GM18907 (cell line): ENCODE results near the gene ZNF117.
"Not testable (repeated sequence)": the region's sequence is repeated elsewhere in the genome, so short reads cannot be mapped to it uniquely, and the experiment has no call there.

ENCODE experiments used
- ATAC-seq: cut with Tn5 transposase; IDR thresholded peaks from one replicate; pipeline ENCODE4 v1.9.1; 2021; ENCODE audit warnings: mild to moderate bottlenecking, moderate library complexity; ENCODE audit not compliant: unreplicated experiment

The ZNF117 gene

GRCh38 chr7:64990936-64991335 is at the start of gene ZNF117:
ZNF117 (minus strand) TSS chr7:64991036.
- ATAC-seq: no peak

GRCh38 chr7:65038767-65039166 is 47.9 kb upstream of the ZNF117 start:
- ATAC-seq: peak; percentile 11

GRCh38 chr7:65037740-65038688 is 47.2 kb upstream of the ZNF117 start:
- ATAC-seq: peak; percentile 93

GRCh38 chr7:65036526-65036925 is 45.7 kb upstream of the ZNF117 start:
- not testable (repeated sequence) for ATAC-seq

- not testable (repeated sequence) for ATAC-seq
Measured at GRCh38 chr7:65035469-65035868, 44.6 kb upstream of the ZNF117 start.

- not testable (repeated sequence) for ATAC-seq
Measured at GRCh38 chr7:65034120-65034782, 43.4 kb upstream of the ZNF117 start.

GRCh38 chr7:65033391-65033790 is 42.6 kb upstream of the ZNF117 start:
- ATAC-seq: not testable (repeated sequence)

- not testable (repeated sequence) for ATAC-seq
Measured at GRCh38 chr7:65025023-65025422, 34.2 kb upstream of the ZNF117 start.

GRCh38 chr7:65020978-65021377 is 30.1 kb upstream of the ZNF117 start:
- not testable (repeated sequence) for ATAC-seq

- ATAC-seq: not testable (repeated sequence)
Measured at GRCh38 chr7:65009881-65010280, 19.0 kb upstream of the ZNF117 start.

- not testable (repeated sequence) for ATAC-seq
Measured at GRCh38 chr7:65009394-65009793, 18.6 kb upstream of the ZNF117 start.

- not testable (repeated sequence) for ATAC-seq
Measured at GRCh38 chr7:65007036-65007435, 16.2 kb upstream of the ZNF117 start.

GRCh38 chr7:65006094-65006992 is 15.5 kb upstream of the ZNF117 start, which contains the start of gene ERV3-1:
ERV3-1 (minus strand) TSS chr7:65006687; CDS start chr7:64993026, 13,661 bp downstream.
- peak; percentile 100 for ATAC-seq

- no peak for ATAC-seq
Measured at GRCh38 chr7:65004575-65004974, 13.7 kb upstream of the ZNF117 start.

GRCh38 chr7:65002972-65003585 is 12.2 kb upstream of the ZNF117 start:
- no peak for ATAC-seq

GRCh38 chr7:65001291-65001814 is 10.5 kb upstream of the ZNF117 start:
- ATAC-seq: no peak

- no peak for ATAC-seq
Measured at GRCh38 chr7:64999165-65000004, 8.5 kb upstream of the ZNF117 start.

GRCh38 chr7:64998865-64999164 is 8.0 kb upstream of the ZNF117 start:
- ATAC-seq: no peak

GRCh38 chr7:64997927-64998391 is 7.1 kb upstream of the ZNF117 start:
- ATAC-seq: no peak
